Body of pancreas (tissue), 4 donors: ENCODE results near the gene SMIM32.

Source experiments
- POLR2A ChIP-seq, 3 donors: fragments of 450-650 bp; IDR thresholded peaks; one replicate each; pipeline ENCODE4 v1.6.1; 2016; ENCODE audit warnings: antibody characterized with exemption in 3 of 3, mild to moderate bottlenecking in 2 of 3
- TF ChIP-seq, protein P1 (sequence below), 7 experiments: fragments of 450-650 bp in 4 of 7; fragments of 200-600 bp in 3 of 7; sonication (generic) in 3 of 7; IDR thresholded peaks; one replicate each; pipeline ENCODE4 v1.5.1; 2016 to 2019; ENCODE audit warnings: antibody characterized with exemption in 7 of 7

DNA sequence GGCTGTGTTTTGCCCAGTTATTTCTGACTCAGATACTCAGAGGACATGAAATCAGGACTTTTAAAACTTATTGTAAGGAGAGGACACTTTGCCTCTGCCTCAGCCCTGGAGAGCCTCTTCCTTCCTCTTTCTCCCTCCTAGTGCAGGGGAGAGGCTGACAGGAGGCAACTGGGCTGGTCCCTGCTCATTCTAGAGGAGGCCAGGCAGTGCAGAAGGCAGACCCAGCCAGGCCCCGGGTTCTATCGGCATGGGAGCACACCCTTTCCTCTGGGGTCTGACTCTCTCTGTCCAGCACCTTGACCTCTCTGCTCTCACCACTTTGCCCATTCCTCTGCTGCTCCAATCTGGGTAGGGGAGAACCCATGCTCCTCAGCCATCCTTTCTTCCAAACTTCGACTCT, 16.0 kb upstream of the SMIM32 start:
- TF ChIP-seq, protein P1, sequence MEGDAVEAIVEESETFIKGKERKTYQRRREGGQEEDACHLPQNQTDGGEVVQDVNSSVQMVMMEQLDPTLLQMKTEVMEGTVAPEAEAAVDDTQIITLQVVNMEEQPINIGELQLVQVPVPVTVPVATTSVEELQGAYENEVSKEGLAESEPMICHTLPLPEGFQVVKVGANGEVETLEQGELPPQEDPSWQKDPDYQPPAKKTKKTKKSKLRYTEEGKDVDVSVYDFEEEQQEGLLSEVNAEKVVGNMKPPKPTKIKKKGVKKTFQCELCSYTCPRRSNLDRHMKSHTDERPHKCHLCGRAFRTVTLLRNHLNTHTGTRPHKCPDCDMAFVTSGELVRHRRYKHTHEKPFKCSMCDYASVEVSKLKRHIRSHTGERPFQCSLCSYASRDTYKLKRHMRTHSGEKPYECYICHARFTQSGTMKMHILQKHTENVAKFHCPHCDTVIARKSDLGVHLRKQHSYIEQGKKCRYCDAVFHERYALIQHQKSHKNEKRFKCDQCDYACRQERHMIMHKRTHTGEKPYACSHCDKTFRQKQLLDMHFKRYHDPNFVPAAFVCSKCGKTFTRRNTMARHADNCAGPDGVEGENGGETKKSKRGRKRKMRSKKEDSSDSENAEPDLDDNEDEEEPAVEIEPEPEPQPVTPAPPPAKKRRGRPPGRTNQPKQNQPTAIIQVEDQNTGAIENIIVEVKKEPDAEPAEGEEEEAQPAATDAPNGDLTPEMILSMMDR (IDR thresholded peaks at IDR 0.05), result no peak
- no peak for TF ChIP-seq POLR2A (IDR thresholded peaks at IDR 0.05)
